Stimulated activated CD8-positive, alpha-beta memory T cell treated with anti-CD3 and anti-CD28 coated beads, Interleukin-12 subunit alpha, Interleukin-12 subunit beta, amount 100 ng/mL, for 1 hour (primary cell): Measurements from ENCODE around the gene PIK3IP1.
"Not testable (repeated sequence)": the region's sequence is repeated elsewhere in the genome, so short reads cannot be mapped to it uniquely, and the experiment has no call there.

Experiments
- DNase-seq: peaks from one replicate; pipeline ENCODE4 v3.0.0-alpha.2; 2020; ENCODE audit warnings: low read depth

Gene PIK3IP1

GRCh38 chr22:31248965-31249958, 43.0 kb downstream of the PIK3IP1 start:
- DNase-seq: no peak

GRCh38 chr22:31248138-31248745, 44.0 kb downstream of the PIK3IP1 start:
- DNase-seq: peak; percentile 50

- DNase-seq: no peak
Observed at GRCh38 chr22:31247726-31248125, 44.6 kb downstream of the PIK3IP1 start.

- DNase-seq: no peak
Observed at GRCh38 chr22:31246687-31247086, 45.6 kb downstream of the PIK3IP1 start.

GRCh38 chr22:31245998-31246397, 46.3 kb downstream of the PIK3IP1 start:
- not testable (repeated sequence) for DNase-seq

GRCh38 chr22:31244943-31245451, 47.3 kb downstream of the PIK3IP1 start:
- DNase-seq: no peak

GRCh38 chr22:31244046-31244942, 48.0 kb downstream of the PIK3IP1 start:
- no peak for DNase-seq

GRCh38 chr22:31243339-31244045, 48.8 kb downstream of the PIK3IP1 start:
- no peak for DNase-seq

GRCh38 chr22:31241936-31242335, 50.4 kb downstream of the PIK3IP1 start:
- DNase-seq: no peak

- DNase-seq: no peak
Observed at GRCh38 chr22:31241200-31241599, 51.1 kb downstream of the PIK3IP1 start.

- DNase-seq: no peak
Observed at GRCh38 chr22:31239771-31240370, 52.4 kb downstream of the PIK3IP1 start.

GRCh38 chr22:31238057-31238456, 54.2 kb downstream of the PIK3IP1 start:
- DNase-seq: no peak

GRCh38 chr22:31236044-31236443, 56.2 kb downstream of the PIK3IP1 start:
- not testable (repeated sequence) for DNase-seq

GRCh38 chr22:31235081-31235480, 57.2 kb downstream of the PIK3IP1 start:
- no peak for DNase-seq

- no peak for DNase-seq
Observed at GRCh38 chr22:31233001-31233400, 59.3 kb downstream of the PIK3IP1 start.
